Measurements from ENCODE around the gene HLA-F.
A peak's percentile ranks its signal among the peaks of the same experiment; 100 is the strongest.

Gene HLA-F

GRCh38 chr6:29723262-29723665, at the start of gene HLA-F:
TSS of gene HLA-F (plus strand) at chr6:29723434. CDS start at chr6:29723464, 30 bp downstream.
- no peak for DNase-seq (ENCODE audit: low spot score)

GRCh38 chr6:29674008-29674407, 49.2 kb upstream of the HLA-F start:
- DNase-seq (ENCODE audit: low spot score), result no peak

GRCh38 chr6:29675561-29675960, 47.7 kb upstream of the HLA-F start:
- DNase-seq (ENCODE audit: low spot score), result no peak

- DNase-seq (ENCODE audit: low spot score), result no peak
These were observed 46.1 kb upstream of the HLA-F start for GRCh38 chr6:29676981-29677601.

- no peak for DNase-seq (ENCODE audit: low spot score)
These were observed 45.1 kb upstream of the HLA-F start for GRCh38 chr6:29678114-29678513.

GRCh38 chr6:29679962-29680361, 43.3 kb upstream of the HLA-F start:
- no peak for DNase-seq (ENCODE audit: low spot score)

- DNase-seq (ENCODE audit: low spot score), result no peak
These were observed 42.8 kb upstream of the HLA-F start for GRCh38 chr6:29680416-29680815.

- DNase-seq (ENCODE audit: low spot score), result no peak
These were observed 42.3 kb upstream of the HLA-F start, which contains the start of gene ZFP57 for GRCh38 chr6:29680904-29681303. TSS of gene ZFP57 (minus strand) at chr6:29681152. CDS start at chr6:29677003, 4,149 bp downstream.

- no peak for DNase-seq (ENCODE audit: low spot score)
These were observed 41.4 kb upstream of the HLA-F start for GRCh38 chr6:29681811-29682210.

GRCh38 chr6:29685718-29686326, 37.4 kb upstream of the HLA-F start:
- no peak for DNase-seq (ENCODE audit: low spot score)

- DNase-seq (ENCODE audit: low spot score), result no peak
These were observed 28.6 kb upstream of the HLA-F start for GRCh38 chr6:29694637-29695036.

- peak; percentile 54 for DNase-seq (ENCODE audit: low spot score)
These were observed 26.8 kb upstream of the HLA-F start for GRCh38 chr6:29696147-29697125.

GRCh38 chr6:29702519-29703103, 20.6 kb upstream of the HLA-F start:
- peak; percentile 67 for DNase-seq (ENCODE audit: low spot score)

- peak; percentile 29 for DNase-seq (ENCODE audit: low spot score)
These were observed 17.6 kb upstream of the HLA-F start for GRCh38 chr6:29705389-29706231.

GRCh38 chr6:29708432-29709179, 14.6 kb upstream of the HLA-F start:
- peak; percentile 5 for DNase-seq (ENCODE audit: low spot score)

- no peak for DNase-seq (ENCODE audit: low spot score)
These were observed 14.0 kb upstream of the HLA-F start for GRCh38 chr6:29709188-29709587.

- no peak for DNase-seq (ENCODE audit: low spot score)
These were observed 12.8 kb upstream of the HLA-F start for GRCh38 chr6:29710281-29710941.

- DNase-seq (ENCODE audit: low spot score), result no peak
These were observed 2.4 kb upstream of the HLA-F start for GRCh38 chr6:29720863-29721262.

GRCh38 chr6:29723666-29724588, 693 bp downstream of the HLA-F start:
- DNase-seq (ENCODE audit: low spot score), result no peak
